Mesenteric fat pad (tissue), 1 donor: ENCODE results near the gene CHODL. TPM values are rescaled to one million over a fixed set of nuclear protein-coding genes. Genes with fewer than 3 reads are reported as not detected.

Experiments
- DNase-seq: peaks from one replicate; pipeline ENCODE4 v3.0.0-alpha.2; 2020; ENCODE audit warnings: low spot score
- long read RNA-seq: library from polyadenylated mRNA; unstranded; transcript quantifications from one replicate; pipeline ENCODE4 v2.0.0, GENCODE V29; 2020
- total RNA-seq: library from RNA; stranded (reverse); fragmentation: NEBNext Ultra II Directional; extraction: Animal tissue kit (Norgen Biotek cat#: 25700); gene quantifications from one replicate; pipeline ENCODE4 v1.2.1, GENCODE V29; 2021
- donor health status: DM: yes; HTN: yes; CAD: no.

Gene CHODL, protein sequence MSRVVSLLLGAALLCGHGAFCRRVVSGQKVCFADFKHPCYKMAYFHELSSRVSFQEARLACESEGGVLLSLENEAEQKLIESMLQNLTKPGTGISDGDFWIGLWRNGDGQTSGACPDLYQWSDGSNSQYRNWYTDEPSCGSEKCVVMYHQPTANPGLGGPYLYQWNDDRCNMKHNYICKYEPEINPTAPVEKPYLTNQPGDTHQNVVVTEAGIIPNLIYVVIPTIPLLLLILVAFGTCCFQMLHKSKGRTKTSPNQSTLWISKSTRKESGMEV
- 1.7 TPM for total RNA-seq
- long read RNA-seq, partial matches to known transcripts = 1 of 1 reads
- long read RNA-seq, other reads (novel, unspliced or antisense) = 0 of 1 reads

DNA sequence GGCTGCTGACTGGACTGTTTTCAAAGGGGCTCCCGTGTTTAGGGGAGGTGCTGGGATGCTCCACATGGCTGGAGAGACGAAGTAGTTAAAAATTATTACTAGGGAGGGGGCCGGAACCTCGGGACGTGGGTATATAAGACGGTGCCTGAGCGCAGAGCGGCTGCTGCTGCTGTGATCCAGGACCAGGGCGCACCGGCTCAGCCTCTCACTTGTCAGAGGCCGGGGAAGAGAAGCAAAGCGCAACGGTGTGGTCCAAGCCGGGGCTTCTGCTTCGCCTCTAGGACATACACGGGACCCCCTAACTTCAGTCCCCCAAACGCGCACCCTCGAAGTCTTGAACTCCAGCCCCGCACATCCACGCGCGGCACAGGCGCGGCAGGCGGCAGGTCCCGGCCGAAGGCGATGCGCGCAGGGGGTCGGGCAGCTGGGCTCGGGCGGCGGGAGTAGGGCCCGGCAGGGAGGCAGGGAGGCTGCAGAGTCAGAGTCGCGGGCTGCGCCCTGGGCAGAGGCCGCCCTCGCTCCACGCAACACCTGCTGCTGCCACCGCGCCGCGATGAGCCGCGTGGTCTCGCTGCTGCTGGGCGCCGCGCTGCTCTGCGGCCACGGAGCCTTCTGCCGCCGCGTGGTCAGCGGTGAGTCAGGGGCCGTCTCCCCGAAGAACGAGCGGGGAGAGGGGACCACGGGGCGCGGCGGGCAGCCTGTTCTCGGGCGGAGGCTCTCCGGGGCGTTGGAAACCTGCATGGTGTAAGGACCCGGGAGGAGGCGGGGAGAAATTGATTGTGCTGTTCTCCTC lies at the start of gene CHODL:
Gene CHODL, plus strand, starts transcription at position 163 of the 793 bp plus-strand sequence. Its CDS starts 391 bp downstream, at position 554.
- DNase-seq = no peak

DNA sequence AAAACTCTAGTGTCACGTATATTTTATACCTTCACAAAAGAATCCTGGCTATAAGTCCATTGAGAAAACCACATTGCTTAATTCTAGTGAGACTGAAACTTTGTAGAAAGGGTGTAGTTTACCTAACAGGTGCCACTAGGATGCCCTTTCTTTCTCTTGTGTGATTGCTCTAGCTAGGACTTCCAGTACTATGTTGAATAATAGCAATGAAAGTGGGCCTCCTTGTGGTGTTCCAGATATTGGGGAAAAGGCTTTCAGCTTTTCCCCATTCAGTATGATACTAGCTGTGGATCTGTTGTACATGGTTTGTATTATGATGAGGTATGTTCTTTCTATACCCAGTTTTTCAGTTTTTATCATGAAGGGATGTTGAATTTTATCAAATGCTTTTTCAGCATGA lies 39.7 kb upstream of the CHODL start:
- DNase-seq = no peak

DNA sequence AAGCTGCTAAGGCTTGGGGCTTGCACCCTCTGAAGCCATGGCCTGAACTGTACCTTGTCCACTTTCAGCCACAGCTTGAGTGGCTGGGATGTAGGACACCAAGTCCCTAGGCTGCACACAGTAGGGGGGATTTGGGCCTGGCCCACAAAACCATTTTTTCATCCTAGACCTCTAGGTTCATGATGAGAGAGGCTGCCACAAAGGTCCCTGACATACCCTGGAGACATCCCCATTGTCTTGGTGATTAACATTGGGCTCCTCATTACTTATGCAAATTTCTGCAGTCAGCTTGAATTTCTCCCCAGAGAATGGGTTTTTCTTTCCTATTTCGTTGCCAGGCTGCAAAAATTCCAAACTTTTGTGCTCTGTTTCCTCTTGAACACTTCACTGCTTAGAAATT lies 26.3 kb upstream of the CHODL start:
- DNase-seq = no peak

DNA sequence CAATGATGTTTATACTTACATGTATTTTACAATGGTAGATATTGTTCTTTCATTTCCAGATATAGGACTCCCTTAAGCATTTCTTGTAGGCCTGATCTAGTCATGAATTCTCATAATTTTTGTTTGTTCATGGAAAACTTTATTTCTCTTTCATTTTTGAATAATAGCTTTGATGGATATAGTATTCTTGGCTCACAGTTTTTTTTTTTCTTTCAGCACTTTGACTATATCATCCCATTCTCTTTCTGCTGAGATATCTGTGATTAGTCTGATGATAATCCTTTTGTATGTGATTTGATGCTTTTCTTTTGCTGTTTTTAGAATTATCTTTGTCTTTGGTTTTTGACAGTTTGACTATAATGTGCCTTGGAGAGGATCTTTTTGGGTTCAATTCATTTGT lies 24.1 kb upstream of the CHODL start:
- no peak for DNase-seq

DNA sequence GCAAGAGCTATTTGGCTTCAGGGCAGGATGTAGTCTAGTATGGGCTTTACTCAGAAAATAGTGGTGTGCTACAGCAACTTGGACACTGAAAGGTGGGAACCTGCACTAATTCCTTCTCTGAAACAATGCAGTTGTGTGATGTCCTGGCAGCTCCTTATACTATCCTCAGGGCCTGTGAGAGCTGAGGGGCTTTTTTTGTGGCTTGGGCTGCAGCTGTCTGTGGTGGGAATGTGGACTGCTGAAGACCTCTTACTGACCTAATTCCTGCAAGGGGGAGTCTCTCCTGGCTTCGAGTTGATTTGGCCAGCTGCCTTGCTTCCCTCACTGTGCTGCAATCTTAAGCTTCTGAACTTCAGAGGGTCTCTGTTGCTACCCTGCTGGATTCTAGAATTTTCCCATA lies 22.3 kb upstream of the CHODL start:
- DNase-seq = no peak

DNA sequence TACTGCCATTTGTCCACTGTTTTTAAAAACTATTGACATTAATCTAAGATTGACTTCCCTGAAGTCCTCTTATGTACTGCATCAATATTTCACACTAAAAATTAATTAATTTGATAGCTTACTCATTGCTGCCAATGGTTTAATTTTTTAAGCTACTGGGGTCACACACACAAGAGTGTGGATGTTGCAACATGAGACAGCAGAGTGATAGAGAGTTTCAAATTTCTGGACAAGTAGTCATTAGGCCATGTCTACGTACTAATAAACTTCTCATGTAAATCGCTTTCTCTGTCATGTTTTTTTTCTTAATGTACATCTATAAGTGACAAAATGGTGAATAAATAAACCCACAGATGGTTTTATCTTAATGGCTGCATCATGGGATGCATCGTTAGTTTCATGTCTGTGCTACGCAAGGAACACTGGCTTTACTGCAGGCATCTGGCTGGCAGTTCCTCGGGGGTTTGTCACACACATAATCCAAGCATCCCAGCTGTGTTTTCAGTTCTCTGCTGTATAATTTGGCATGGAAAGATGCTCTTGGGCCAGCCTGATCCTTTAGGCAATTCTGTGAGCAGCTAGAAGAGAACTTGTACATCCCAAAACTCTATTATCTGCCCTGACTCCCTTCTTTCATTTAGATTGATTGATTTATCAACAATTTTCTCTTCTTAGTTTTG lies 16.4 kb upstream of the CHODL start:
- DNase-seq = no peak

DNA sequence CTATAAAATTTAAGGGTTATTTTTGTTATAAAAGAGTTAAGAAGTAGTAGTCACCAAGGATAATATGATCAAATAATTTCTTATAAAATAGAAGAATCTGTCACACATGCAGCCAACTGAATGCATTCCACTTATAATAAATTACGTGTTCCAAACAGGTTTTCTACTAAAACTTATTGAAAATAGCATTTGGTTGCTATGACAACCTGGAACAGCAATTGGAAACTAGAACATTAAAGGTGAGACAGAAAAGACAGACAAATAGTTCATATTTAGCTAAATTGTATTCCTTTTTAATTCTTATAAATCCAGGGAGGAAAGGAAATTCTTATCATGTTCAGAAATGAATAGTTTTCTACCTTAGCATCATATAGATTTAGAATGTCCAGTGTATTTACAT lies 9.1 kb upstream of the CHODL start:
- DNase-seq = no peak

DNA sequence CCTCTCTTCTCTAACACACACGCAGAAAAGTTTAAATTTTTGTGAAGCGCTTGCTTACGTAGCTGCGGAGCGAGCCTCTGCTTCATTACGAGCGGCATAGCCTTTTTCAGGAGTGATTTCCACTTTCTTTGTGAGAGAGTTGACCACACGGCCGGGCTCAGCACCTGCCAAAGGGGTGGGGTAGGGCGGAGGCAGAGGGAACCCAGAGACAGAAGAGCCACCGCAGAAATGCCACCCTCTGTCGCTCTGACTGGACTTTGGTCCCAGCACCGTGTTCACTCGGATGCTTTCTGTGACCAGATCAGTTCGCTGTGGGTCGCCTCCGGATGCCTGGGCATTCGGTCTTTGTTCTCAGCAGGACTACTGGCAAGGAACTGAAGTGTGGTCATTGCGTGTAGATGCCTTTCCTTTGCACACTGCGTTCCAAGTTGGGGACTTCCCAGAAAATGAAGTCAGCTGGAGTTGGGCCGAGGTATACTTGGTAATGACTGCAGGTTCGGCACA lies 883 bp downstream of the CHODL start:
- DNase-seq = no peak

DNA sequence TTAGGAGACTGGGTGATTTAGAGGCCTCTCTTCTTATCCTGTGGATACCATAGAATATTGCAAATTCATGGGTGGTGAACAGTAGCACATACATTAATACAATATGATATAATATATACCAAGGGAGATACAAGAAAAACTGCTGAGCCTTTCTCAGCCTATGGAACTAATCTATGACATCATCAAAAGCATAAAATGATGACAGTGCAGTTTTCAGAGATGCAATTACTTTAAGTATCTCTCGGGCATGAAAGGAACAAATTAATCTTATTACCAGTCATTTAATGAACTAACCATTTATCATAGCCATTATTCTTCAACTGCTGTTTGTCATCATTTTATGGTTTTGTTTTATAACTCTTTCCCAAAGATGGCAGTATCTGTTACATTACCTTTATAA lies 3.5 kb downstream of the CHODL start:
- no peak for DNase-seq

DNA sequence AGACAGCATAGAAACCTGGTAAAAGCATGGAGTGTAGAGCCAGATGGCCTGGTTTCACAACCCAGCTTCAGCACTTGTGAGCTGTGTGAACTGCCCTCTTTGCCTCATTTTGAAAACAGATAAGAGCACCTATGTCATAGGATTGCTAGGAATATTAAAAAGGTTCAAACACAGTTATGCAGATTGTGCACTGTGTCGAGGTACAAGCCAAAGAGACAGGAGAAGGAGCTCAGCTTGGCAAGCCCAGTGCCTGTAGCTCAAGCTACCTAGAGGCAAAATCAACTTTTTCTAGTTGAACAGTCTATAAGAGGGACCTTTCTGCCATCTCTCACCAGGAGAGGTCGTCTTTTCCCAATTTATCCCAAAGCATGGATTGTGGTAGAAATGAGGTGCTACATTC lies 5.0 kb downstream of the CHODL start:
- DNase-seq = no peak

DNA sequence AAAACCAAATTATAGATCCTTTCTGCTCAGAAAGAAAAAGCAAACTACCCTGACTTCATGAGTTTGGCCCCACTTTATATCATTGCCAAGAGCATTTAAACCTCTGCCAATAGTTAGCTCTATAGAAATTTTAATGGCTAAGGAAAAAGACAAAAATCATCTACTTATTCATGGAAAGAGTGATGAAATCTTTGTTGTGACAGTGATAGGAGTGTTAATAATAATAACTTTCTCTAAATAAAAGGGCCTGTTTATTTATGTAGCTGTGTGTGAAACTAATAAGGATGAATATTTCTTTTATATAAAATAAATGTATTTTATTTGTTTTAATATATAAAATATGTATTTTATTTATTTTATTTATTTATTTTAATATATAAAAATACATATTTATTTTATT lies 6.4 kb downstream of the CHODL start:
- no peak for DNase-seq

DNA sequence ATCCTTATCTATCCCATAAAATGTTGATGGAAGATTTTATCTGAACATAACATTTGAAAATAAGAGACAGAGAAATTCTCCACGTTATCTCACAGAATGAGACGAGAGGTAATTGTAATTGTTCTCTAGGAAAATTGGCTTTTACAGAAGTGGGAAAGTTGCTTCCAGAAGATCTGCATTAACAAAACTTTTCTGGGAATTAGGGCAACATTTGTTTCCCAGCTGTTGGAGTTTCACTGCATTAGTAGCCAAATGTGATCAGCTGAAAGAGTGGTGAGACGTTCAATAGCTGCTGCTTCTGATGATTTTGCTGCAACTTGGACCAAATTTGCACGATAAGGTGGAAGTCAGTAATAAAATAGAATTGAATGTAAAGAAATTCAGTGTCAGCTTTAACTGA lies 7.6 kb downstream of the CHODL start:
- no peak for DNase-seq

DNA sequence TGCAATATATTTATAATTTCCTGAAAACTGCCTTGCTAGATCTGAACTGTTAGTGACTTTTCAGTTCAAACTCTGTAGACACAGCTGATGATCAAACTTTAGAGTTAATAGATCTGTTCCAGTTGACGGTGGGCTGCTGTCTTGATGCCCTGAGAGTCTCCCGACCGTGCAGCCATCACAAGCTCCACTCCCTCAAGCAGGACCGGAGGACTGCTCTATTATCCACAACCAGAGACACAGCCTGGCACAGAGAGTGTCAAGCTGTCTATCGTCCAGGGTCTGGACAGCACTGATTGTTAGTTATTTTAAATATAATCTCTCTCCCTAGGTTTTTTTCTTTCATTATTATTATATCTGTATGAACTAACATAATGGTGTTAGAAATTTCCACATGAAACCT lies 8.0 kb downstream of the CHODL start:
- no peak for DNase-seq

DNA sequence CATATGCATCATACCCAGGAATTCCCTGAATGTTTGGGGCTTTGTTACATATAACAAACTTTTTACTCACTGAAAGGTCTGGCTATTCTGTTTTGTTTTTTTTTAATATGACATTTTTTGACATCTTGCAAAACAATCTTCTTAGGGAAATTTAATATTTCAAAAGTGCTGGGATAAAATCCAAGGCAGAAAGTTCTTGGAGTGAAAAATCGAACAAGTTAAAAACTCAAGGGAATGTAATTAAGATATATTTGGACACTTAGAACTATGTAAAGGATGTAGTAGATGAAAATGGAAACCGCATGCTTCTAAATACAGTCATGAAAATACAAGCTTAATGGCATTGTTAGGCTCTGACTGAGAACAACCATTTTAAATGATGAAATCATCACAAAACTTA lies 8.6 kb downstream of the CHODL start:
- DNase-seq = no peak

DNA sequence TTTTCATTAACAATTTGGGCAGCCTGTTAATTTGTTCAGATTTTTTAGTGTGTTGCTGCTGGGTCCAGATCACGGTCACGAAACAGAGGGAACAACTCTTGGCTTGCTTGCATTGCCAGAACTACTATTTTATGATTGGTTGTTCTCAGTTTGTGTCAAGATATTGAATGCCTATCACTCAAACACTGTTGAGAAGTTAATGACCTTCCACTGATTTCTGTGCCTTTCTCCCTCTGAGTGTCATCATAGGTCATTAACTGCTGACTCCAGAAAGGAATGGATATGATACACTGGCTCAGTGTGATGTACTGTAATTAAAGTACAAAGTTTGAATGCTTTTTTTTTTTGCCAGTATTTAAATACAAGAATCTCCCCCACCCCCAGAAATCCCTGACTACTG lies 9.2 kb downstream of the CHODL start:
- DNase-seq = no peak

DNA sequence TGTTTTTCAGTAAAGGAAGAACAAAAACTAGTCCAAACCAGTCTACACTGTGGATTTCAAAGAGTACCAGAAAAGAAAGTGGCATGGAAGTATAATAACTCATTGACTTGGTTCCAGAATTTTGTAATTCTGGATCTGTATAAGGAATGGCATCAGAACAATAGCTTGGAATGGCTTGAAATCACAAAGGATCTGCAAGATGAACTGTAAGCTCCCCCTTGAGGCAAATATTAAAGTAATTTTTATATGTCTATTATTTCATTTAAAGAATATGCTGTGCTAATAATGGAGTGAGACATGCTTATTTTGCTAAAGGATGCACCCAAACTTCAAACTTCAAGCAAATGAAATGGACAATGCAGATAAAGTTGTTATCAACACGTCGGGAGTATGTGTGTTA lies 21.3 kb downstream of the CHODL start:
- DNase-seq = no peak

DNA sequence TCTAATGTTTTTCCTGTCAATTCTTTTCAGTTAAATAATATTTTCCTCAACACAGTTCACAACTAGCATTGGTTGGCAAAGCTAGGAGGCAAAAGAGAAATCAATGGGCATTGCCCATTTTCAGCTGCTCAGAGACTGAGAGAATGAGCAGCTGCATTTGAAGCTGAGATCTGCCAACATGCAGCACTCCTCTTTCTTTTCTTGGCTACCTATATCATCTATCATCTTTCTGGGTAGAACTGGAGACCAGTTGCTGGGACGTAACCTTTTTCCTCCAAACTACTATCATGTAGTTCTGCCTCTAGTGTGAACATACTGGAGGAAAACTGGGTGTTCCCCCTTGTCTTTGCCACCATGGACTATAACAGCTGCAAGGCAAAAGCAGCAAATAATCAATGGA lies 22.9 kb downstream of the CHODL start:
- DNase-seq = no peak

DNA sequence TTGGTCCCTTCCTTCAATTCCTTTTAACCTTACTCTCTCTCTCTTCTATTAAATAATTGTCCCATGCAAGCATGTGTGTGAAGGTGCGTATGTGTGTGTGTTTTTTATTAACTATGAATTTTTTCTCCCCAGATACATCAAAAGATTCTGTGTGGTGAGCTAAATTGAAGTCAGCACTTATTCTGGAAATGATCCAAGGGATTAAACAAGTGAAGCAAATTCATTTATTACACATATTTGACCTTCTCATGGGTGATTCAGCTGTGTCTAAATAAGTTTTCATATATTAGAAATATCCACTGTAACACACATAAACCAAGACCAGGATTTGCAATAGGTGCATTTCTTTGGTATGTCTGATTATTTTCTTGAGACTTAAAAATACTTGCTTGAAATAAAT lies 24.3 kb downstream of the CHODL start:
- no peak for DNase-seq

DNA sequence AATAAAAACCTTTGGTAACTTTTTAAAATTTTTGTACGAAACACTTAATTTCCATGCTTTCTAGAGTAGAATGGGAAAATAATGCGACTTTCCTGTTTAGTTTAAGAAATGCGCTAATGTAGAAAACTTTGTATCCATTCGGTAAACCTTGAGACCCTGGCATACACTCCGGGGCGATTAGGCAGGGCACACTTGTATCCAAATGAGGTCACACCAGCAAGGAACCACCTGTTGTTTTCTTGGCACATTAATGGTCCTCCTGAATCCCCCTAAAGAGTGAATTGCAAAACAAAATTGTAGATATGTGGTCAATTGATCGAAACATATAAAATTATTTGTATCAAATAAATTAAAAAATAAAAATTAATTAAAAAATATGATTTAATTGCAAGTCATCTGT lies 25.2 kb downstream of the CHODL start:
- DNase-seq = no peak

DNA sequence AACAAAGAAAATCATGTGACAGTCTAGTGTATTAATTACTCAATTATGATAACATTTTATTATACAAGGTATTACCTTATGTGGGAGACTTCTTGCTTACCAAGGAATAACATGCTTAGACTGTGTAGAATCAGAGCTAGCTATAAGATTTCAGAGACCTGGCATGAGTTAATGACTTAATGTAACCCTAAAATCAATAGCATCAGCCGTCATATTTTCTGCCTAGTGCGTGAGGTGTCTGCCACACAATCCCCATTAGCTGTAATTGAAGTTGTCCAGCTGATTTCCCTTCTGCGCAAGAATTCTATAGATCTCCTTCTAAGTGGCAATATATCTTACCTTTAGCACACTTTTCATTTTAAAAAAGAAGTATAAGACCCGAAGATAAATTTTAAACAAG lies 28.8 kb downstream of the CHODL start:
- DNase-seq = no peak

DNA sequence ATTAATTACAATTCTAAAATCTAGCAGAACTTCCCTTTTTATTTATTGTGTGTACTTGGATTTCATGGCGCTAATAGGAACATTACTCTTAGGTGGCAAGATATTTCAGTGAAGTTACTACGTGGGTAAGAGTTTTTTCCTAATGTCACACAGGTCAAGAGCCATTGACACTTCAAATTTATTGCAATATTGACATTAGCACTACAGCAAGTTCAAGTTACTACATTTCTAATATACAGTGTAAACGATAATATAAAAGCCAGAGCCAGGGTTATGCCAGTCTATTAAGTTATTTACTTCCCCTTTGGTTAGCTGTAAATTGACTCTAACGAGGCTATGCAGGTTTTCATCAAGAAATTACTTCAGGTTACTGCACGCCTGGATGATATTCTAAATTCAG lies 29.7 kb downstream of the CHODL start:
- DNase-seq = no peak

DNA sequence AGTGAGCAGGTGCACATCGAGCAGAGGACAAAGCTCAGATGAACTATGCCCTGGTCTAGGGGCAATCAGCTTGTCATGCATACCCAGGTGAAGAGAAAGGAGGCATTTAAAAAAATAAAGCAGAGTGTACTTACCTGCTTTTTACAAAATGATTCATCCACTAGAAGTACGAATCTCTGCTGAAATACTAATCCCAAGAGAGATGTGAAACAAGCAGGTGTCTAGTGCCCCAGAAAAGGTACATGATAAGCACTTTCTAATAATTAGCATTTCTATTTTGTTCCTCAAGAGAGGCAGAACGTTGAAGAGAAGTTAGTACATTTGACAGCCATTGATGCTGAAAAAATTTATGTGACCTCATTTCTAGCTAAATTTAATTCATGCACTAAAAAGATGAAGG lies 31.1 kb downstream of the CHODL start:
- no peak for DNase-seq
